ENCODE measurements around the gene ERMAP.

Gene ERMAP

DNA sequence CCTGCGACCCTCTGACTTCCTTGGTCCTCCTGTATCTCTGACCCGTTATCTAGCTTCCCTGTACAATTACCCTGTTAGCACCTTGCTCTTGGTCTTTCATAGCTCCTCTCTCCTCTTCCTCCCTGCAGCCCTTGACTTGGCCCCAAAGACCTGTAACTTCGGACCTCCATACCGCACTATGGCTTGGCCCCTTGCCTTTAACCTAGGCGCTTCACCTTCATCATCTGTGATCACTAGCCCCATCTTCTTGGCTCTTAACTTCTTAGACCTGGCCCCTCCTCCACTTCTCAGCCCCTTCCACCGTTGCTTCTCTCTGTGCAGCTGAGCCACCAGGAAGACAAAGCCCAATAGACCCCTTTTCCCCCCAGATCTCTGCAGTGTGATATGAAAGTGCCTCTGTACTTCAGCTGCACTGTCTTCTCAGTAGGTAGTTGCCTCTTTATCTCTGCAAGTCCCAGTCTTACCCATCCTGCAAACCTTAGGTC lies 30.2 kb downstream of the ERMAP start:
- DNase-seq (ENCODE audit: low read depth in 1 of 2, low spot score in 1 of 2): no peak
- no peak for TF ChIP-seq POLR2AphosphoS5 (IDR thresholded peaks at IDR 0.05; ENCODE audit: low read depth)
- no peak for TF ChIP-seq GABPA (IDR thresholded peaks at IDR 0.05; ENCODE audit: low read depth)
- no peak for TF ChIP-seq SPI1 (IDR thresholded peaks at IDR 0.05; ENCODE audit: borderline replicate concordance, low read depth)
- TF ChIP-seq, protein P1, sequence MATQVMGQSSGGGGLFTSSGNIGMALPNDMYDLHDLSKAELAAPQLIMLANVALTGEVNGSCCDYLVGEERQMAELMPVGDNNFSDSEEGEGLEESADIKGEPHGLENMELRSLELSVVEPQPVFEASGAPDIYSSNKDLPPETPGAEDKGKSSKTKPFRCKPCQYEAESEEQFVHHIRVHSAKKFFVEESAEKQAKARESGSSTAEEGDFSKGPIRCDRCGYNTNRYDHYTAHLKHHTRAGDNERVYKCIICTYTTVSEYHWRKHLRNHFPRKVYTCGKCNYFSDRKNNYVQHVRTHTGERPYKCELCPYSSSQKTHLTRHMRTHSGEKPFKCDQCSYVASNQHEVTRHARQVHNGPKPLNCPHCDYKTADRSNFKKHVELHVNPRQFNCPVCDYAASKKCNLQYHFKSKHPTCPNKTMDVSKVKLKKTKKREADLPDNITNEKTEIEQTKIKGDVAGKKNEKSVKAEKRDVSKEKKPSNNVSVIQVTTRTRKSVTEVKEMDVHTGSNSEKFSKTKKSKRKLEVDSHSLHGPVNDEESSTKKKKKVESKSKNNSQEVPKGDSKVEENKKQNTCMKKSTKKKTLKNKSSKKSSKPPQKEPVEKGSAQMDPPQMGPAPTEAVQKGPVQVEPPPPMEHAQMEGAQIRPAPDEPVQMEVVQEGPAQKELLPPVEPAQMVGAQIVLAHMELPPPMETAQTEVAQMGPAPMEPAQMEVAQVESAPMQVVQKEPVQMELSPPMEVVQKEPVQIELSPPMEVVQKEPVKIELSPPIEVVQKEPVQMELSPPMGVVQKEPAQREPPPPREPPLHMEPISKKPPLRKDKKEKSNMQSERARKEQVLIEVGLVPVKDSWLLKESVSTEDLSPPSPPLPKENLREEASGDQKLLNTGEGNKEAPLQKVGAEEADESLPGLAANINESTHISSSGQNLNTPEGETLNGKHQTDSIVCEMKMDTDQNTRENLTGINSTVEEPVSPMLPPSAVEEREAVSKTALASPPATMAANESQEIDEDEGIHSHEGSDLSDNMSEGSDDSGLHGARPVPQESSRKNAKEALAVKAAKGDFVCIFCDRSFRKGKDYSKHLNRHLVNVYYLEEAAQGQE (IDR thresholded peaks at IDR 0.05; ENCODE audit: insufficient replicate concordance, low read depth): no peak
- TF ChIP-seq, protein P2, sequence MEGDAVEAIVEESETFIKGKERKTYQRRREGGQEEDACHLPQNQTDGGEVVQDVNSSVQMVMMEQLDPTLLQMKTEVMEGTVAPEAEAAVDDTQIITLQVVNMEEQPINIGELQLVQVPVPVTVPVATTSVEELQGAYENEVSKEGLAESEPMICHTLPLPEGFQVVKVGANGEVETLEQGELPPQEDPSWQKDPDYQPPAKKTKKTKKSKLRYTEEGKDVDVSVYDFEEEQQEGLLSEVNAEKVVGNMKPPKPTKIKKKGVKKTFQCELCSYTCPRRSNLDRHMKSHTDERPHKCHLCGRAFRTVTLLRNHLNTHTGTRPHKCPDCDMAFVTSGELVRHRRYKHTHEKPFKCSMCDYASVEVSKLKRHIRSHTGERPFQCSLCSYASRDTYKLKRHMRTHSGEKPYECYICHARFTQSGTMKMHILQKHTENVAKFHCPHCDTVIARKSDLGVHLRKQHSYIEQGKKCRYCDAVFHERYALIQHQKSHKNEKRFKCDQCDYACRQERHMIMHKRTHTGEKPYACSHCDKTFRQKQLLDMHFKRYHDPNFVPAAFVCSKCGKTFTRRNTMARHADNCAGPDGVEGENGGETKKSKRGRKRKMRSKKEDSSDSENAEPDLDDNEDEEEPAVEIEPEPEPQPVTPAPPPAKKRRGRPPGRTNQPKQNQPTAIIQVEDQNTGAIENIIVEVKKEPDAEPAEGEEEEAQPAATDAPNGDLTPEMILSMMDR (IDR thresholded peaks at IDR 0.05; ENCODE audit: insufficient read depth, low read length): no peak
- peak overlapping the region; percentile 70; the same call in 1 of the 2 replicates for H3K27ac ChIP-seq (replicated peaks)

DNA sequence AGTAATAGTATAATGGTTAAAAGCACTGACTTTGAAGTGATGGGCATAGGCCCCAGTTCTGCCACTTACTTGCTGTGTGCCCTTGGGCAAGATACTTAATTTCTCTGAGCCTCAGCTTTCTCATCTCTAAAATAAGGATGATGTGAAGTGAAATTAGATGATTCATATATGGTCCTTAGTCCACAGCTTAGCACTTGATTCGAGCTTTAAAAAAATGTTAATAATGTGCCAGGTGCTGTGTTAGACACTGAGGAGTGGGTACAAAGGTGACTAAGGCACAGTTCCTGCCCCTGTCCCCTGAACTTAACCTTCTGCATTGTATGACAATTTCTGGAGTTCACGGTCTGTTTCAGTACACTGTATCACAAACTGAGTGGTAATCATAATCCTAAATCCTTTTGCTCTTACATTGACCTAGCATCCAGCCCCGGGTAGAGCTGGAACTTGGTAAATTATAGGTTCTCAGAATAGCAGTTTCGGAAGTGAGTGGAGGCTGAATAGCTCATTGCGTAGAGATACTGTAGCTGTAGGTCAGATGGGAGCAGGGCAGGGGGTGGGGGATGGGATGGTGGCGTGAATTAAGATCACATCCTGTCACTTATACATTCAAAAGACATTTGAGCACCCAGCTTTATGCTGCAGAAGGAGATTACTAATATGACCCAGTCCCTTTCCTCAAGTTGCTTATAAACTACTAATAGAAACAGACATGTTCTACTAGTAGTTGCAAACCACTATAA lies 31.0 kb downstream of the ERMAP start:
- no peaks in the 10 kb centered on the region for H3K27me3 ChIP-seq (ENCODE audit: insufficient read depth, poor library complexity, severe bottlenecking)
- no peak overlapping the region for H3K27ac ChIP-seq (replicated peaks)
- no peak overlapping the region for H3K4me3 ChIP-seq (replicated peaks; ENCODE audit: insufficient read depth, low read length)
- TF ChIP-seq, protein P2 (IDR thresholded peaks at IDR 0.05; ENCODE audit: insufficient read depth, low read length): no peak
- TF ChIP-seq GABPA (IDR thresholded peaks at IDR 0.05; ENCODE audit: low read depth): no peak
- TF ChIP-seq POLR2AphosphoS5 (IDR thresholded peaks at IDR 0.05; ENCODE audit: low read depth): no peak
- TF ChIP-seq, protein P1 (IDR thresholded peaks at IDR 0.05; ENCODE audit: insufficient replicate concordance, low read depth): no peak
- TF ChIP-seq SPI1 (IDR thresholded peaks at IDR 0.05; ENCODE audit: borderline replicate concordance, low read depth): no peak
- DNase-seq (ENCODE audit: low read depth in 1 of 2, low spot score in 1 of 2): no peak

More for the DNA sequence above, 30.2 kb downstream of the ERMAP start:
- no peaks in the 10 kb centered on the region for H3K27me3 ChIP-seq (ENCODE audit: insufficient read depth, poor library complexity, severe bottlenecking)
- H3K4me3 ChIP-seq (replicated peaks; ENCODE audit: insufficient read depth, low read length): peak overlapping the region; percentile 94

DNA sequence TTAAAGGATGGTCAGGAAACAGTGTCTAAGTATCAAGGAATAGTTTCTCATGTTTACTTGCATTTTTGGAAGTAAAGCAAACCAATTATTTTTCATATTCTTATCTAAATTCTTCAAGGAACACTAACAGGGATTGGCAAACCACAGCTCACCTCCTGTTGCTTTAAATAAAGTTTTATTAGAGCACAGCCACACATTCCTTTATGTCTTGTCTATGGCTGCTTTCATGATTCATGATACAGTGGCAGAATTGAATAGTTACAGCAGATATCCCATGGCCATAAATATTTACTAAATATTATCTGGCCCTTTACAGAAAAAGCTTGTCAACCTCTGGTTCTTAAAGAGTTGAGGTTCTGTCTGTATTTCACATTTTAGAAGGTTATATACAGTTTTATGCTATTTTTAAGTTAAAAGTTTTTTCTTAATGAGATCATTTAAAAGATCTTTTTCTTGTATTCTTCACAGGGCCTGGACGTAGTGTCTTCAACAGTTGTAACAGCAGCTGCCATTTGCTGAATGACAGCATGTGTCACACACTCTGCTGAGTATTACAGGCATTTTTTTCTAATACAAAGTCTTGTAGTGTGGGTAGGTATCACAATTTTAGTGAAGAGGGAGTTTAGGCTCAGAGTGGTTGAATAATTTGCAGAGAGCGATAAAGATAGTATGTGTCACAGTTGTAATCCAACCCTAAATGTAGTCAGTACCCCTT lies 32.1 kb downstream of the ERMAP start:
- no peak for DNase-seq (ENCODE audit: low read depth in 1 of 2, low spot score in 1 of 2)
- no peaks in the 10 kb centered on the region for H3K27me3 ChIP-seq (ENCODE audit: insufficient read depth, poor library complexity, severe bottlenecking)
- TF ChIP-seq GABPA (IDR thresholded peaks at IDR 0.05; ENCODE audit: low read depth) (no peak), POLR2AphosphoS5 (IDR thresholded peaks at IDR 0.05; ENCODE audit: low read depth) (no peak), SPI1 (IDR thresholded peaks at IDR 0.05; ENCODE audit: borderline replicate concordance, low read depth) (no peak)
- TF ChIP-seq, protein P1 (IDR thresholded peaks at IDR 0.05; ENCODE audit: insufficient replicate concordance, low read depth): no peak
- TF ChIP-seq, protein P2 (IDR thresholded peaks at IDR 0.05; ENCODE audit: insufficient read depth, low read length): no peak
- no peak overlapping the region for H3K27ac ChIP-seq (replicated peaks)
- no peak overlapping the region for H3K4me3 ChIP-seq (replicated peaks; ENCODE audit: insufficient read depth, low read length)

All from HL-60 (cell line).